Prostate gland (tissue), 2 donors: Measurements from ENCODE around the gene SPDEF. TPM values are rescaled to one million over a fixed set of nuclear protein-coding genes. Genes with fewer than 3 reads are reported as not detected.

Source experiments
- DNase-seq: peaks from one replicate; pipeline ENCODE4 v3.0.0-alpha.2; 2019; ENCODE audit warnings: low spot score
- H3K27ac ChIP-seq, 2 donors: fragments of 200-600 bp; sonication (generic); 2 replicates each; pipeline ENCODE4 v1.5.1; 2017 to 2019
- H3K27me3 ChIP-seq: fragments of 200-600 bp; sonication (generic); replicated peaks from 2 replicates; pipeline ENCODE4 v1.5.1; 2019; ENCODE audit not compliant: insufficient read depth
- H3K36me3 ChIP-seq, 2 donors: fragments of 200-600 bp; sonication (generic); 1 replicate in 1 of 2; 2 replicates in 1 of 2; pipeline versions ENCODE4 v1.5.1 to v1.8.1; 2017 to 2019
- H3K4me1 ChIP-seq: fragments of 200-600 bp; sonication (generic); replicated peaks from 2 replicates; pipeline ENCODE4 v1.5.1; 2019
- H3K4me3 ChIP-seq, 2 donors: fragments of 200-600 bp; sonication (generic); 2 replicates each; pipeline ENCODE4 v1.5.1; 2017 to 2019
- H3K9me3 ChIP-seq: fragments of 200-600 bp; sonication (generic); 2 replicates; pipeline ENCODE4 v1.5.1; 2017
- CTCF ChIP-seq, 4 experiments: fragments of 200-600 bp in 2 of 4; fragments of 450-650 bp in 2 of 4; sonication (generic) in 2 of 4; IDR thresholded peaks; 1 replicate in 3 of 4; 2 replicates in 1 of 4; pipeline ENCODE4 v1.5.1; 2016 to 2019; ENCODE audit warnings: antibody characterized with exemption in 4 of 4, mild to moderate bottlenecking in 2 of 4, moderate library complexity in 2 of 4
- POLR2A ChIP-seq: fragments of 450-650 bp; IDR thresholded peaks from one replicate; pipeline ENCODE4 v1.6.1; 2016; ENCODE audit warnings: antibody characterized with exemption, mild to moderate bottlenecking
- POLR2AphosphoS5 ChIP-seq: sonication (generic); formaldehyde crosslinking; IDR thresholded peaks from one replicate; pipeline ENCODE4 v1.6.1; 2017; ENCODE audit warnings: antibody characterized with exemption
- WGBS: methylation state at CpG from one replicate; pipeline ENCODE4 v1.1.5; 2018; 5-methylcytosine and 5-hydroxymethylcytosine counted together
- intact Hi-C: fragments of 100-400 bp; cut with DNase I; formaldehyde crosslinking; loops from one replicate; pipeline ENCODE4 v1.14.2; 2022
- total RNA-seq, 2 donors: library from RNA; depleted of rRNA; stranded (reverse); fragments of >200 nt; gene quantifications; one replicate each; pipeline ENCODE4 v1.1.0, GENCODE V29; 2016

SPDEF gene
- total RNA-seq, 2 donors from 2014 or later, result 165 to 738 TPM

GRCh38 chr6:34574647-34575293 is 18.6 kb upstream of the SPDEF start:
- no peak for DNase-seq
- intact Hi-C loops, result no loop called here
- WGBS, result 71% methylated on average over 10 of the region's 10 CpGs

GRCh38 chr6:34573567-34574183 is 17.5 kb upstream of the SPDEF start:
- no peak for DNase-seq
- intact Hi-C loops, result no loop called here
- TF ChIP-seq CTCF (IDR thresholded peaks at IDR 0.05), result no peak
- TF ChIP-seq POLR2A, result no peak
- Histone ChIP-seq H3K4me1 (no peaks in the 10 kb centered on the region), H3K4me3 (no peak overlapping the region), H3K9me3 (no peaks in the 10 kb centered on the region), H3K36me3 (no peaks in the 10 kb centered on the region), H3K27ac (no peak overlapping the region), H3K27me3 (no peaks in the 10 kb centered on the region)
- WGBS, result 67% methylated on average over 8 of the region's 8 CpGs

More at GRCh38 chr6:34574647-34575293, 18.6 kb upstream of the SPDEF start:
- Histone ChIP-seq H3K36me3 (no peaks in the 10 kb centered on the region), H3K27ac (no peak overlapping the region), H3K9me3 (no peaks in the 10 kb centered on the region), H3K4me3 (no peak overlapping the region), H3K27me3 (no peaks in the 10 kb centered on the region), H3K4me1 (no peaks in the 10 kb centered on the region)
- no peak for TF ChIP-seq POLR2A
- TF ChIP-seq POLR2AphosphoS5, result no peak
- TF ChIP-seq CTCF (IDR thresholded peaks at IDR 0.05), result no peak

- no peak overlapping the region for H3K4me3 ChIP-seq
- H3K4me1 ChIP-seq, result no peaks in the 10 kb centered on the region
- no peaks in the 10 kb centered on the region for H3K9me3 ChIP-seq
- intact Hi-C loops, result no loop called here
- no peaks in the 10 kb centered on the region for H3K27me3 ChIP-seq
- TF ChIP-seq POLR2AphosphoS5 (no peak), POLR2A (no peak), CTCF (IDR thresholded peaks at IDR 0.05) (no peak)
- WGBS, result 91% methylated on average over 6 of the region's 6 CpGs
- H3K27ac ChIP-seq, result no peak overlapping the region
- no peak for DNase-seq
- no peaks in the 10 kb centered on the region for H3K36me3 ChIP-seq
Observed at GRCh38 chr6:34572585-34572984, 16.5 kb upstream of the SPDEF start.

GRCh38 chr6:34572021-34572420 is 15.9 kb upstream of the SPDEF start:
- Histone ChIP-seq H3K4me3 (no peak overlapping the region), H3K27me3 (no peaks in the 10 kb centered on the region), H3K4me1 (no peaks in the 10 kb centered on the region), H3K36me3 (no peaks in the 10 kb centered on the region), H3K27ac (no peak overlapping the region), H3K9me3 (no peaks in the 10 kb centered on the region)
- TF ChIP-seq POLR2A (no peak), POLR2AphosphoS5 (no peak), CTCF (IDR thresholded peaks at IDR 0.05) (no peak)
- intact Hi-C loops, result no loop called here
- no peak for DNase-seq
- WGBS, result 64% methylated on average over 16 of the region's 16 CpGs

GRCh38 chr6:34571388-34571787 is 15.3 kb upstream of the SPDEF start:
- intact Hi-C loops, result no loop called here
- H3K27me3 ChIP-seq, result no peaks in the 10 kb centered on the region
- H3K9me3 ChIP-seq, result no peaks in the 10 kb centered on the region
- H3K36me3 ChIP-seq, result no peaks in the 10 kb centered on the region
- no peaks in the 10 kb centered on the region for H3K4me1 ChIP-seq
- DNase-seq, result no peak
- H3K4me3 ChIP-seq, result no peak overlapping the region
- no peak overlapping the region for H3K27ac ChIP-seq
- no peak for TF ChIP-seq POLR2AphosphoS5
- TF ChIP-seq CTCF (IDR thresholded peaks at IDR 0.05), result no peak
- TF ChIP-seq POLR2A, result no peak
- 79% methylated on average over 9 of the region's 9 CpGs for WGBS
